VCaP (cell line): ENCODE results near the gene HASPIN.
"Not testable (repeated sequence)": the region's sequence is repeated elsewhere in the genome, so short reads cannot be mapped to it uniquely, and the experiment has no call there.

Source experiments
- H3K27ac ChIP-seq: fragments of 450-650 bp; 2 replicates; pipeline ENCODE4 v1.5.1; 2017
- CTCF ChIP-seq: fragments of 450-650 bp; conservative IDR thresholded peaks from 2 replicates; pipeline ENCODE4 v1.5.1; 2017; ENCODE audit warnings: mild to moderate bottlenecking, moderate library complexity

Gene HASPIN

GRCh38 chr17:3698139-3698538 is 25.6 kb upstream of the HASPIN start:
- TF ChIP-seq CTCF: no peak

GRCh38 chr17:3699951-3700350 is 23.8 kb upstream of the HASPIN start:
- H3K27ac ChIP-seq: no peak overlapping the region
- TF ChIP-seq CTCF: no peak

More at GRCh38 chr17:3698139-3698538, 25.6 kb upstream of the HASPIN start:
- no peak overlapping the region for H3K27ac ChIP-seq

GRCh38 chr17:3702041-3702539 is 21.6 kb upstream of the HASPIN start:
- not testable (repeated sequence) for H3K27ac ChIP-seq

GRCh38 chr17:3704931-3705717 is 18.6 kb upstream of the HASPIN start:
- TF ChIP-seq CTCF: no peak
- H3K27ac ChIP-seq: no peak overlapping the region

GRCh38 chr17:3705718-3705984 is 18.1 kb upstream of the HASPIN start:
- not testable (repeated sequence) for H3K27ac ChIP-seq

GRCh38 chr17:3708366-3708765 is 15.3 kb upstream of the HASPIN start:
- TF ChIP-seq CTCF: no peak

GRCh38 chr17:3710951-3711383 is 12.7 kb upstream of the HASPIN start:
- no peak for TF ChIP-seq CTCF
- H3K27ac ChIP-seq: no peak overlapping the region

More at GRCh38 chr17:3708366-3708765, 15.3 kb upstream of the HASPIN start:
- no peak overlapping the region for H3K27ac ChIP-seq

GRCh38 chr17:3712811-3713463 is 10.8 kb upstream of the HASPIN start:
- TF ChIP-seq CTCF: no peak
- no peak overlapping the region for H3K27ac ChIP-seq
